ENCODE results near the gene KCNIP4.

DNA sequence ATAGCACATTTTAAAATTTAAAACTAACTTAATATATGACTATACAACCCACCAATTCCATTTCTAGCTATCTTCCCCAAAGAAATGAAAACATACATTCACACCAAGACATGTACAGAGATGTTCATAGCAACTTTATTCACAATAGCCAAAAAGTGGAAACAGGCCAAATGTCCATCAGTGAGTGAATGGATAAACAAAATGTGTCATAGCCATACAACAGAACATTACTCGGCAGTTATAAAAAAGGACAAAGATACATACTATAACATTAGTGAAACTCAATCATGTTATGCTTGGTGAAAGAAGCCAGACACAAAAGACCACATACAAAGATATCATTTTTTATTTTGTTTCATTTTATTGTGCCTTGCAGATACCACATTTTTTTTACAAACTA lies 851.5 kb downstream of the KCNIP4 start:
- TF ChIP-seq, protein P1, sequence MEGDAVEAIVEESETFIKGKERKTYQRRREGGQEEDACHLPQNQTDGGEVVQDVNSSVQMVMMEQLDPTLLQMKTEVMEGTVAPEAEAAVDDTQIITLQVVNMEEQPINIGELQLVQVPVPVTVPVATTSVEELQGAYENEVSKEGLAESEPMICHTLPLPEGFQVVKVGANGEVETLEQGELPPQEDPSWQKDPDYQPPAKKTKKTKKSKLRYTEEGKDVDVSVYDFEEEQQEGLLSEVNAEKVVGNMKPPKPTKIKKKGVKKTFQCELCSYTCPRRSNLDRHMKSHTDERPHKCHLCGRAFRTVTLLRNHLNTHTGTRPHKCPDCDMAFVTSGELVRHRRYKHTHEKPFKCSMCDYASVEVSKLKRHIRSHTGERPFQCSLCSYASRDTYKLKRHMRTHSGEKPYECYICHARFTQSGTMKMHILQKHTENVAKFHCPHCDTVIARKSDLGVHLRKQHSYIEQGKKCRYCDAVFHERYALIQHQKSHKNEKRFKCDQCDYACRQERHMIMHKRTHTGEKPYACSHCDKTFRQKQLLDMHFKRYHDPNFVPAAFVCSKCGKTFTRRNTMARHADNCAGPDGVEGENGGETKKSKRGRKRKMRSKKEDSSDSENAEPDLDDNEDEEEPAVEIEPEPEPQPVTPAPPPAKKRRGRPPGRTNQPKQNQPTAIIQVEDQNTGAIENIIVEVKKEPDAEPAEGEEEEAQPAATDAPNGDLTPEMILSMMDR (IDR thresholded peaks at IDR 0.05): no peak
- TF ChIP-seq POLR2A (IDR thresholded peaks at IDR 0.05): no peak
- no peak for TF ChIP-seq EP300 (IDR thresholded peaks at IDR 0.05; ENCODE audit: low read depth)

Measured in transverse colon (tissue), 3 donors.